ENCODE measurements around the gene SLC9A6.

GRCh38 chrX:136086521-136086920, 101.3 kb downstream of the SLC9A6 start:
- TF ChIP-seq CTCF (IDR thresholded peaks at IDR 0.05 in 2 of 3, conservative IDR thresholded peaks at IDR 0.05 in 1 of 3; ENCODE audit: insufficient read depth in 2 of 3, low read depth in 1 of 3, low read length in 3 of 3) (no peak), ZNF274 (IDR thresholded peaks at IDR 0.05; ENCODE audit: borderline replicate concordance, low read depth, low read length) (no peak), L3MBTL2 (IDR thresholded peaks at IDR 0.05) (no peak)

All from K562 (cell line).